Hematopoietic multipotent progenitor cell treated with erythropoietin and hydrocortisone succinate and interleukin-3 and kit ligand, for 17 days (in vitro differentiated cells): ENCODE measurements around the gene PIR.

Source experiments
- DNase-seq: peaks from one replicate; pipeline ENCODE4 v3.0.0-alpha.2; 2015; ENCODE audit warnings: low spot score

Gene PIR

GRCh38 chrX:15349046-15349445 is 144.1 kb downstream of the PIR start:
- DNase-seq: peak; percentile 59

DNA sequence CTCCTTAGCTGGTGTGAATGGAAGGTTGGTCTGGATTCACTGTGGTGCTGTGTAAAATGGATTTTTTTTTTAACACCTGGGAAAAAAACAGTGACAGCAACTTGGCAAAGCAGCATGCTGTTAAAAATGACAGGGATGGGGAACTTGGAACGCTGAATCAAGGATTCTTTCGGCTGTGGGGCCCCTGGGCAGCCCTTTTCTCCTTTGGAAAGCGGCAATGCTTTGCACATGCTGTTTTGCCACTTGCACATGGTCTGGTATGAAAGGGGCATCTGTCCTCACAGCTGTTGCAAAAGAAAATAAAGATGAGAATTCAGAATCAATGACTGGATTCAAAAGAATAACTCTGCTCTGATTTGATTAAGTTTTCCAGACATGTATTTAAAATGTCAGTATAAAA is 147.2 kb downstream of the PIR start:
- no peak for DNase-seq

DNA sequence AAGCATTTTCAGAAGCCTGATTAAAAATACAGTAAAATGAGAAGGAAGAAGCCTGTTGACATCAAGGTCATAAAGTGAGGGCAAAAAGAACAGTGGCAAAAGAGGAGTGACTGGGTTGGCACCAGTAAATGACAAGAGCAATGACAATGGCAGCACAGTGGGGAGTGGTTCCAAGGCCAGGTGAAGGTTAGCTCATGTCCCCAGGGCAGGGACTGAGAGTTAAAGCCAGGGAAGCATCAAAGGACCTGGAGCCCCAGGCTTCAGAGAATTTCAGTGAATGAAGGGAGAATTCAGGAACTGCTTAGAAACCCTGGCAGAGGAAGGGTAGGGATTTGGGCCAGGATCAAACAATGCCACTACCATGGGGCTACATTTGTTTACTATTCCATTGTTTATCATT is 149.0 kb downstream of the PIR start:
- no peak for DNase-seq

DNA sequence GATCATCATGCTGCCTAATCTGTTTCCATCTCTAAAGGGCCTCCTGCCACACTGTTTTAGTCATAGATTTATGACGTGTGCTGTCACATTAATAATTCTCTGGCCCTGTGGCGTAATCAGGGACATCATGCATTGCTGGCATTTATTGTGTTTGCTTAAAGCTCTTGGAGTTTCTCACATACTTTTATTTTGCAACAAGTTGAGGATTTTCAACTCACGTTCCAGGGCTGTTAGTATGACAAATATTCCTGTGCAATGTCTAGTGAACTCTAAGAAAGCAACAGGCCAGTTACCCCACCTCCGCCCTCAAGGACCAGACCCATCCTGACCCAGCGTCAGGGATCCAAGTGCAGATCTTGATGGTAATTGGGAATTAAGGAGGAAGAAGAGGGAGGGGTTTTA is 150.1 kb downstream of the PIR start:
- no peak for DNase-seq

- no peak for DNase-seq
Observed at GRCh38 chrX:15340867-15341266, 152.3 kb downstream of the PIR start.

DNA sequence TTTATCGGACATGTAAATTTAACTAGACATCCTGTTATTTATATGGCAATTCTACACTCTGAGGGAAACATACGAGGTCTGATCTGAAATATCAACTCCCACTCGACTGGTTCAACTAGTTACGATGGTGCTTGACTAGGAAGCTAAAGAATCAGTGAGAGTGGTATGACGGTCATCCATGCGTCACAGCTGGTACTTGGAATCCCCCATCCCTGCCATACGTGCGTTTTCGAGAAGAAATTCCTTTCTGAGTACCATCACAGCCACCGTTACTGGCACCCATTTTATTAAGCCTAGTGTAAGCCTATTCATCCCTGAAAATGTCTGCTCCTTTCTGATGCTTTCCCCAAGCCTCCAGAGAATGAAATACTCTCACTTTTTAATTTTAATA is 157.1 kb downstream of the PIR start:
- no peak for DNase-seq

- peak; percentile 94 for DNase-seq
Observed at GRCh38 chrX:15335135-15336022, 157.8 kb downstream of the PIR start, which contains the start of gene PIGA. PIGA (minus strand) TSS chrX:15335523; CDS start chrX:15331930, 3,593 bp downstream.
